ENCODE results near the gene NKAIN1. TPM values are rescaled to one million over a fixed set of nuclear protein-coding genes. Genes with fewer than 3 reads are reported as not detected.

The NKAIN1 gene
- total and polyA plus RNA-seq, 2 of the 13 experiments (the other 11 are each of a cell fraction or from before 2014, with no cell fraction given), result 0.29 to 0.40 TPM

DNA sequence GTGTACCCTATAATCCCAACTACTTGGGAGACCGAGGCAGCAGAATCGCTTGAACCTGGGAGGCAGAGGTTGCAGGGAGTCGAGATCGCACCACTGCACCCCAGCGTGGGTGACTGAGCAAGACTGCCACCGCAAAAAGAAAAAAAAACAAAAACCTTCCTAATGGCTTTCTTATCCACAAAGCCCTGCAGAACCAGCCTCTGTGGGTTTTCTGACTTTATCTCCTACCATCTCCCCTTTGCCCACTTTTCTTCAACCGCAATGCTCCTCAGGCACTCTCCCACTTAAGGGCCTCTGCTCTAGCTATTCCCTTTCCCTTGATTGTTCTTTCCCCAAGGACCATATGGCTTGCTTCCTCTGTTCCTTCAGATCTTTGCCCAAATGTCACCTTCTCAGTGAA is 106.3 kb downstream of the NKAIN1 start:
- Histone ChIP-seq H3K4me3 (replicated peaks in 1 of 3; ENCODE audit: insufficient read depth in 1 of 3, low read depth in 2 of 3, low read length in 3 of 3) (no peak overlapping the region), H3K9me3 (ENCODE audit: low read length) (no peaks in the 10 kb centered on the region), H3K9ac (ENCODE audit: insufficient read depth, low read depth, low read length) (no peak overlapping the region), H3K79me2 (ENCODE audit: insufficient read depth, low read length) (no peaks in the 10 kb centered on the region), H3K4me2 (ENCODE audit: low read depth, low read length) (no peak overlapping the region), H3K36me3 (replicated peaks in 1 of 2; ENCODE audit: control insufficient read depth in 1 of 2, insufficient read depth in 2 of 2, low read length in 2 of 2) (no peaks in the 10 kb centered on the region), H4K20me1 (ENCODE audit: insufficient read depth, low read length) (no peaks in the 10 kb centered on the region), H3K4me1 (ENCODE audit: insufficient read depth, low read length) (no peaks in the 10 kb centered on the region), H2AFZ (ENCODE audit: low read length) (no peak overlapping the region), H3K27me3 (ENCODE audit: control insufficient read depth in 1 of 2, insufficient read depth in 2 of 2, low read length in 2 of 2) (no peaks in the 10 kb centered on the region; a peak in 1 of 5 replicates), H3K27ac (ENCODE audit: extremely low read length, insufficient read depth, low read length) (no peak overlapping the region)
- TF ChIP-seq, protein P1, sequence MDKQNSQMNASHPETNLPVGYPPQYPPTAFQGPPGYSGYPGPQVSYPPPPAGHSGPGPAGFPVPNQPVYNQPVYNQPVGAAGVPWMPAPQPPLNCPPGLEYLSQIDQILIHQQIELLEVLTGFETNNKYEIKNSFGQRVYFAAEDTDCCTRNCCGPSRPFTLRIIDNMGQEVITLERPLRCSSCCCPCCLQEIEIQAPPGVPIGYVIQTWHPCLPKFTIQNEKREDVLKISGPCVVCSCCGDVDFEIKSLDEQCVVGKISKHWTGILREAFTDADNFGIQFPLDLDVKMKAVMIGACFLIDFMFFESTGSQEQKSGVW (CRISPR knock-in tag; IDR thresholded peaks at IDR 0.05; ENCODE audit: borderline replicate concordance), result no peak
- TF ChIP-seq, protein P2, sequence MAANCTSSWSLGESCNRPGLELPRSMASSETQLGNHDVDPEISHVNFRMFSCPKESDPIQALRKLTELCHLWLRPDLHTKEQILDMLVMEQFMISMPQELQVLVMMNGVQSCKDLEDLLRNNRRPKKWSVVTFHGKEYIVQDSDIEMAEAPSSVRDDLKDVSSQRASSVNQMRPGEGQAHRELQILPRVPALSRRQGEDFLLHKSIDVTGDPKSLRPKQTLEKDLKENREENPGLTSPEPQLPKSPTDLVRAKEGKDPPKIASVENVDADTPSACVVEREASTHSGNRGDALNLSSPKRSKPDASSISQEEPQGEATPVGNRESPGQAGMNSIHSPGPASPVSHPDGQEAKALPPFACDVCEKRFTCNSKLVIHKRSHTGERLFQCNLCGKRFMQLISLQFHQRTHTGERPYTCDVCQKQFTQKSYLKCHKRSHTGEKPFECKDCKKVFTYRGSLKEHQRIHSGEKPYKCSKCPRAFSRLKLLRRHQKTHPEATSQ (CRISPR knock-in tag; IDR thresholded peaks at IDR 0.05; ENCODE audit: borderline replicate concordance), result no peak
- no peak for TF ChIP-seq PHF20 (CRISPR knock-in tag; IDR thresholded peaks at IDR 0.05)
- TF ChIP-seq JARID2 (CRISPR knock-in tag; IDR thresholded peaks at IDR 0.05; ENCODE audit: insufficient replicate concordance), result no peak
- TF ChIP-seq CREB1 (IDR thresholded peaks at IDR 0.05), result no peak
- TF ChIP-seq CREB1 (CRISPR knock-in tag; IDR thresholded peaks at IDR 0.05), result no peak
- TF ChIP-seq ZNF180 (CRISPR knock-in tag; IDR thresholded peaks at IDR 0.05; ENCODE audit: borderline replicate concordance, low read depth), result no peak
- TF ChIP-seq ZNF570 (CRISPR knock-in tag; IDR thresholded peaks at IDR 0.05; ENCODE audit: borderline replicate concordance), result no peak
- TF ChIP-seq, protein P3, sequence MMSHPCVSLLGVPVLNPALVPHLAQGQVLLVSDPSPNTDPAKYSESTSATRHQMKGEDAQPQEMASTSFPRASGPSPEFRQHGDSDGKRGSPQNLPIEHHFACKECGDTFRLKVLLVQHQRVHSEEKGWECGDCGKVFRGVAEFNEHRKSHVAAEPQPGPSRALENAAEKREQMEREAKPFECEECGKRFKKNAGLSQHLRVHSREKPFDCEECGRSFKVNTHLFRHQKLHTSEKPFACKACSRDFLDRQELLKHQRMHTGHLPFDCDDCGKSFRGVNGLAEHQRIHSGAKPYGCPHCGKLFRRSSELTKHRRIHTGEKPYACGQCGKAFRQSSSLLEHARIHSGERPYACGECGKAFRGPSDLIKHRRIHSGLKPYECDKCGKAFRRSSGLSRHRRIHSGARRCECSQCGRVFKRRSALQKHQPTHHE (CRISPR knock-in tag; IDR thresholded peaks at IDR 0.05; ENCODE audit: borderline replicate concordance), result no peak
- TF ChIP-seq, protein P4, sequence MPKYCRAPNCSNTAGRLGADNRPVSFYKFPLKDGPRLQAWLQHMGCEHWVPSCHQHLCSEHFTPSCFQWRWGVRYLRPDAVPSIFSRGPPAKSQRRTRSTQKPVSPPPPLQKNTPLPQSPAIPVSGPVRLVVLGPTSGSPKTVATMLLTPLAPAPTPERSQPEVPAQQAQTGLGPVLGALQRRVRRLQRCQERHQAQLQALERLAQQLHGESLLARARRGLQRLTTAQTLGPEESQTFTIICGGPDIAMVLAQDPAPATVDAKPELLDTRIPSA (CRISPR knock-in tag; IDR thresholded peaks at IDR 0.05; ENCODE audit: borderline replicate concordance), result no peak
- TF ChIP-seq, protein P5, sequence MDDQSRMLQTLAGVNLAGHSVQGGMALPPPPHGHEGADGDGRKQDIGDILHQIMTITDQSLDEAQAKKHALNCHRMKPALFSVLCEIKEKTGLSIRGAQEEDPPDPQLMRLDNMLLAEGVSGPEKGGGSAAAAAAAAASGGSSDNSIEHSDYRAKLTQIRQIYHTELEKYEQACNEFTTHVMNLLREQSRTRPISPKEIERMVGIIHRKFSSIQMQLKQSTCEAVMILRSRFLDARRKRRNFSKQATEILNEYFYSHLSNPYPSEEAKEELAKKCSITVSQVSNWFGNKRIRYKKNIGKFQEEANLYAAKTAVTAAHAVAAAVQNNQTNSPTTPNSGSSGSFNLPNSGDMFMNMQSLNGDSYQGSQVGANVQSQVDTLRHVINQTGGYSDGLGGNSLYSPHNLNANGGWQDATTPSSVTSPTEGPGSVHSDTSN (CRISPR knock-in tag; IDR thresholded peaks at IDR 0.05; ENCODE audit: borderline replicate concordance), result no peak
- no peak for TF ChIP-seq GATAD1 (CRISPR knock-in tag; IDR thresholded peaks at IDR 0.05)
- TF ChIP-seq, protein P6, sequence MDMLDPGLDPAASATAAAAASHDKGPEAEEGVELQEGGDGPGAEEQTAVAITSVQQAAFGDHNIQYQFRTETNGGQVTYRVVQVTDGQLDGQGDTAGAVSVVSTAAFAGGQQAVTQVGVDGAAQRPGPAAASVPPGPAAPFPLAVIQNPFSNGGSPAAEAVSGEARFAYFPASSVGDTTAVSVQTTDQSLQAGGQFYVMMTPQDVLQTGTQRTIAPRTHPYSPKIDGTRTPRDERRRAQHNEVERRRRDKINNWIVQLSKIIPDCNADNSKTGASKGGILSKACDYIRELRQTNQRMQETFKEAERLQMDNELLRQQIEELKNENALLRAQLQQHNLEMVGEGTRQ (IDR thresholded peaks at IDR 0.05; ENCODE audit: low read depth, low read length), result no peak
- TF ChIP-seq, protein P6 (CRISPR knock-in tag; IDR thresholded peaks at IDR 0.05; ENCODE audit: borderline replicate concordance), result no peak
- TF ChIP-seq ZBTB1 (CRISPR knock-in tag; IDR thresholded peaks at IDR 0.05; ENCODE audit: borderline replicate concordance), result no peak
- TF ChIP-seq KDM6A (CRISPR knock-in tag; IDR thresholded peaks at IDR 0.05; ENCODE audit: low read depth), result no peak
- ATAC-seq (no peak), DNase-seq (ENCODE audit: low spot score) (no peak), FAIRE-seq (no peak)
- ChIA-PET POLR2A (no interaction called here), CTCF (ENCODE audit: low intra/inter-chr PET ratio, low total read pairs) (no interaction called here)
- 73% methylated on average over 7 of the region's 7 CpGs for WGBS (ENCODE audit: low lambda C conversion rate)
- in situ Hi-C loops (cut with HindIII; ENCODE audit: extremely low pct_ligation_motif_present, low pct_unique_long_range_greater_than_20kb), result no loop called here
- intact Hi-C loops (cut with micrococcal nuclease; ENCODE audit: unreplicated experiment), result no loop called here
- no TSS peak for BruUV-seq (replicated peaks)

All from HepG2 (cell line).